DND-41 (cell line): Measurements from ENCODE around the gene ETS2.

Experiments
- CTCF ChIP-seq: IDR thresholded peaks from 2 replicates; pipeline ENCODE4 v1.5.1; 2012; ENCODE audit warnings: borderline replicate concordance, low read length, moderate library complexity, mild to moderate bottlenecking; ENCODE audit not compliant: poor library complexity, severe bottlenecking; ENCODE audit errors: extremely low read depth
- EZH2 ChIP-seq: IDR thresholded peaks from 3 replicates; pipeline ENCODE4 v1.6.1; 2012; ENCODE audit warnings: borderline replicate concordance, low read depth, mild to moderate bottlenecking, moderate library complexity, low read length, inconsistent platforms; ENCODE audit not compliant: severe bottlenecking

GRCh38 chr21:38830671-38831525, 25.2 kb downstream of the ETS2 start:
- TF ChIP-seq CTCF (no peak), EZH2 (no peak)
